Kasumi-1 (cell line): ENCODE measurements around the gene RASL11B.

ENCODE experiments used
- DNase-seq, 2 experiments: peaks; one replicate each; lab custom pipeline; 2025; lab: John Stamatoyannopoulos, UW

RASL11B gene

DNA sequence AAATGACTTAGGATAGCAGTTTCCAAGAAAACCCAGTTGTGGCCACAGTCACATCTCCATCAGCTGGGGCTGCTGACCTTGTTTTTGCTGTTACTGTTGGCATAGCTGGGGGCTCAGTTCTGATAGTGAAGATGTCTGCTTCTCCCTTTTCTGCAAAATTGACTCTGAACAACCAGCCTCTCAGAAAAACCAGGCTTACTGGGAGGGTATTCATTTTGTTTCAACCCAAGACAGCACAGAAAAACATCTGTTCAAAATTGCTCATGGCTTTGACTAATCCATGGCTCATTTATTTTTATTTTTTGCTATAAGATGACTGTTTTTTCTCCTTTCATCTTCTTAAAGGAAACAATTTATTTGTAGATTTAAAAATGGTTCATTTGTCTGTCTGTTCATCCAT is 53.1 kb downstream of the RASL11B start:
- no peak for DNase-seq

DNA sequence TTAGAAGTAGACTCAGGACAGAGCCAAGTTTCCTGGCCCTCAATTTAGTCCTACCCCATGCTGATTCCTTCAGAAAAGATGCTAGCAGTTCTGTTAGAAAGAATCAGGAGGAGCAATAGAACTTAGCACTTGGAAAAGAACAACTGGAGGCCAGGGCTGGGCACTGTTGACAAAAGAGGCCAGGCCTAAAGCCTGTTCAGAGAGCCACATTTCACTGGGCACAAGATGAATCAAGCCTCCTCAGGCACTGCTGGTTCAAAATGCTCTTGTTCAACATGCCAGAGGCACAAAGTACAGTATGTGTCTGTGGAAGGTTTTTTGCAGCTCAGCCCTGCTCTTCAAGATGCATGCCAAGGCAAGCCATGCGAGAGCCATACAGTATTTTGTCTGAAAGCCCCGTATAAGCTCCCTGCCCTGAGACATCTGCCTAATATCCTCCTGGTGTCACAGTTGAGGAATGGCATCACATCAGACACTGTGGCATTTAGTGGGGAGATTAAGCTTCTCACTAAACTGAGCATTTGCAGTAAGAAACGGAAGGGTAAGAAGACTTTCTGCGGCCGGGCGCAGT is 53.7 kb downstream of the RASL11B start:
- DNase-seq = no peak
